PFSK-1 (cell line): ENCODE data around the gene LRRC40.

ENCODE experiments used
- FOXP2 ChIP-seq: optimal IDR thresholded peaks from 2 replicates; pipeline ENCODE3; 2011; ENCODE audit warnings: borderline replicate concordance, control low read depth, inconsistent platforms; ENCODE audit not compliant: insufficient read depth; ENCODE audit errors: extremely low read length, extremely low read depth
- POLR2AphosphoS5 ChIP-seq: IDR thresholded peaks from 2 replicates; pipeline ENCODE4 v1.6.1; 2012; ENCODE audit warnings: low read depth, mild to moderate bottlenecking, control low read depth, low read length, moderate library complexity
- REST ChIP-seq, 2 experiments: IDR thresholded peaks; 2 replicates each; pipeline versions ENCODE4 v1.6.1 to v1.8.0; 2011 to 2012; ENCODE audit warnings: low read depth in 2 of 2, low read length in 2 of 2, control low read depth in 1 of 2, inconsistent platforms in 1 of 2, mild to moderate bottlenecking in 1 of 2, moderate library complexity in 1 of 2; ENCODE audit not compliant: insufficient read depth in 1 of 2
- SIN3A ChIP-seq: IDR thresholded peaks from 2 replicates; pipeline ENCODE4 v1.6.1; 2012; ENCODE audit warnings: mild to moderate bottlenecking, low read length, moderate library complexity, borderline replicate concordance; ENCODE audit not compliant: insufficient read depth
- TAF1 ChIP-seq: IDR thresholded peaks from 2 replicates; pipeline ENCODE4 v1.6.1; 2012; ENCODE audit warnings: low read length, control low read depth, borderline replicate concordance; ENCODE audit not compliant: insufficient read depth

LRRC40 gene

GRCh38 chr1:70169018-70169839 lies 36.1 kb downstream of the LRRC40 start:
- TF ChIP-seq FOXP2 (no peak), POLR2AphosphoS5 (no peak), TAF1 (no peak), REST (IDR thresholded peaks at IDR 0.05; ENCODE audit: insufficient read depth in 1 of 2, low read depth in 2 of 2, low read length in 2 of 2) (no peak), SIN3A (no peak)

GRCh38 chr1:70168283-70168682 lies 37.1 kb downstream of the LRRC40 start:
- TF ChIP-seq REST (IDR thresholded peaks at IDR 0.05; ENCODE audit: insufficient read depth in 1 of 2, low read depth in 2 of 2, low read length in 2 of 2) (no peak), SIN3A (no peak), TAF1 (no peak), POLR2AphosphoS5 (no peak), FOXP2 (no peak)

- TF ChIP-seq SIN3A (no peak), POLR2AphosphoS5 (no peak), FOXP2 (no peak), REST (IDR thresholded peaks at IDR 0.05; ENCODE audit: insufficient read depth in 1 of 2, low read depth in 2 of 2, low read length in 2 of 2) (no peak), TAF1 (no peak)
Observed at GRCh38 chr1:70164350-70164749, 41.0 kb downstream of the LRRC40 start.

GRCh38 chr1:70156529-70157120 lies 48.8 kb downstream of the LRRC40 start:
- no peak for TF ChIP-seq SIN3A
- no peak for TF ChIP-seq POLR2AphosphoS5
- TF ChIP-seq TAF1: no peak
- TF ChIP-seq REST (IDR thresholded peaks at IDR 0.05; ENCODE audit: insufficient read depth in 1 of 2, low read depth in 2 of 2, low read length in 2 of 2): no peak
- no peak for TF ChIP-seq FOXP2
